ENCODE data around the gene TDRD12.
A peak's percentile ranks its signal among the peaks of the same experiment; 100 is the strongest.

Gene TDRD12

DNA sequence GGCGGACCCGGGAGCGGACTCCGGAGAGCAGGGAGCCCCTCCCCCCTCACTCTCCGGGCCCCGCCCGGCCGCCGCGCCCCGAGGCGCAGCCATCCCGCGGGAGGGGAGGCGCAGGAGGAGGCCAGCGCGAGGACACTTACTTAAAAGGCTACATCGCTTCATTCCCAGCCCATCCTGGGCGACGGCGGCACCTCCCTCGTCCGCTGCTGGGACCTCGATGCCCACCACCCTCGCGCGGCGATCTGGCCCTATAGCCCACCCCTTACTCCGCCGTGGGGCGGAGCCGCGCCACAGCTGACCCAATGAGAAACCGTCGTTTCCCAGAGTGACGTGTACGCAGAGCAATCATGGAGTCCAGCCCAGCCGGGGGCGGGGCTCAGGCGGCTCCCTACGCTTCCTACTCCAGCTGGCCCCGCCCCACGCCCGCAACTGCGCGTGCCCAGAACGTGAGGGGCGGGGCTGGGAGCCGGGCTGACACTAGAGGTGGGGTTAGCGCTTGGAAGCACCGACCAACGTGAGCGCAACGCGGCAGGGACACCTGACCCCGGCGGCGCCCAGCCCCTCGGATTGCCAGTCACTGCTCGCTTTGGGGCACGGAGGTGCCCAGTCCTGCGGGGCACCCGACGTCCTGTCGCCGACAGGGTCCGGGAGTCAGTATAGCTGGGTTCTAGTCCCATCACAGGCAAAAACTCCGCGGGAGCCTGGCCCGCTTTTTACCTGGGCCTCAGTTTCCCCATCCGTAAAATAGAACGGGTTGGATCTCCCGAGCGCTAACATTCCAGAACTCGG, 44.4 kb upstream of the TDRD12 start, which contains the start of gene ANKRD27:
TSS of gene ANKRD27 (minus strand) at position 250 of the 789 bp plus-strand sequence. CDS start 16,165 bp downstream, outside the sequence.
- H3K4me1 ChIP-seq (ENCODE audit: control insufficient read depth in 1 of 2, insufficient read depth in 1 of 2, low read depth in 1 of 2, low read length in 1 of 2), result peaks cover 40 to 50% of the 10 kb centered on the region in 2 experiments
- peak within 1 kb of the TSS; percentile 76 for H3K27ac ChIP-seq
- TF ChIP-seq, protein P1, sequence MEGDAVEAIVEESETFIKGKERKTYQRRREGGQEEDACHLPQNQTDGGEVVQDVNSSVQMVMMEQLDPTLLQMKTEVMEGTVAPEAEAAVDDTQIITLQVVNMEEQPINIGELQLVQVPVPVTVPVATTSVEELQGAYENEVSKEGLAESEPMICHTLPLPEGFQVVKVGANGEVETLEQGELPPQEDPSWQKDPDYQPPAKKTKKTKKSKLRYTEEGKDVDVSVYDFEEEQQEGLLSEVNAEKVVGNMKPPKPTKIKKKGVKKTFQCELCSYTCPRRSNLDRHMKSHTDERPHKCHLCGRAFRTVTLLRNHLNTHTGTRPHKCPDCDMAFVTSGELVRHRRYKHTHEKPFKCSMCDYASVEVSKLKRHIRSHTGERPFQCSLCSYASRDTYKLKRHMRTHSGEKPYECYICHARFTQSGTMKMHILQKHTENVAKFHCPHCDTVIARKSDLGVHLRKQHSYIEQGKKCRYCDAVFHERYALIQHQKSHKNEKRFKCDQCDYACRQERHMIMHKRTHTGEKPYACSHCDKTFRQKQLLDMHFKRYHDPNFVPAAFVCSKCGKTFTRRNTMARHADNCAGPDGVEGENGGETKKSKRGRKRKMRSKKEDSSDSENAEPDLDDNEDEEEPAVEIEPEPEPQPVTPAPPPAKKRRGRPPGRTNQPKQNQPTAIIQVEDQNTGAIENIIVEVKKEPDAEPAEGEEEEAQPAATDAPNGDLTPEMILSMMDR (IDR thresholded peaks at IDR 0.05), result peak; percentile 46
- H3K36me3 ChIP-seq, result peaks cover 4% of the 10 kb centered on the region
- H3K4me3 ChIP-seq (ENCODE audit: low read depth in 1 of 2, low read length in 1 of 2), result peak within 1 kb of the TSS; percentile 73 to 94
- H3K27me3 ChIP-seq, result peaks cover 47% of the 10 kb centered on the region
- no peaks in the 10 kb centered on the region for H3K9me3 ChIP-seq

DNA sequence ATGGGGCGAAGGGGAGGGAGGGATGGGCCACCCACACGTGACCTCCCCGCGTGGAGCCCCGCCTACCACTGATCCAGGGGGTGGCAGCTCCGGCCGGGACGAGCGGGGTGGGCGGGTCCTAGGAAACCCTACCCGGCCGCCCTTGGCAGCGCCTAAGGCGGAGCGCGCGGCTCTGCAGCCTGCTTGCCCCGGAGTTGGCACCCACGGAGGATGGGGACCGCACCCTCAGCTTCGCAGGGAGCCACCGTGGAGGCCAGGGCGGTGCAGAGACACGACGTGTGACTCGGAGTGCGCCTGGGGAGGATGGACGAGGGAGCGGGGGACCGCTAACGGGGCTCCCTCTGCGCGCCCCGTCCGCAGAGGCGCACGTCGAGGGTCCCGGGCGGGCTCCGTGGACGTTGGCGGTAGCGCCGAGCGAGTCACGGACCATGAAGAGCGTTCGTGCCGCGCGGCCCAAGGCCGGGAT, 43.8 kb upstream of the TDRD12 start, which contains the start of gene RGS9BP:
TSS of gene RGS9BP (plus strand) at position 129 of the 466 bp plus-strand sequence. CDS start 416 bp downstream, outside the sequence.
- TF ChIP-seq, protein P1 (IDR thresholded peaks at IDR 0.05), result no peak
- Histone ChIP-seq H3K9me3 (no peaks in the 10 kb centered on the region), H3K4me3 (ENCODE audit: low read depth in 1 of 2, low read length in 1 of 2) (peak within 1 kb of the TSS; percentile 73 to 94), H3K27ac (peak within 1 kb of the TSS; percentile 76), H3K4me1 (ENCODE audit: control insufficient read depth in 1 of 2, insufficient read depth in 1 of 2, low read depth in 1 of 2, low read length in 1 of 2) (peaks cover 40 to 50% of the 10 kb centered on the region in 2 experiments), H3K36me3 (peaks cover 4% of the 10 kb centered on the region), H3K27me3 (peaks cover 51% of the 10 kb centered on the region)

DNA sequence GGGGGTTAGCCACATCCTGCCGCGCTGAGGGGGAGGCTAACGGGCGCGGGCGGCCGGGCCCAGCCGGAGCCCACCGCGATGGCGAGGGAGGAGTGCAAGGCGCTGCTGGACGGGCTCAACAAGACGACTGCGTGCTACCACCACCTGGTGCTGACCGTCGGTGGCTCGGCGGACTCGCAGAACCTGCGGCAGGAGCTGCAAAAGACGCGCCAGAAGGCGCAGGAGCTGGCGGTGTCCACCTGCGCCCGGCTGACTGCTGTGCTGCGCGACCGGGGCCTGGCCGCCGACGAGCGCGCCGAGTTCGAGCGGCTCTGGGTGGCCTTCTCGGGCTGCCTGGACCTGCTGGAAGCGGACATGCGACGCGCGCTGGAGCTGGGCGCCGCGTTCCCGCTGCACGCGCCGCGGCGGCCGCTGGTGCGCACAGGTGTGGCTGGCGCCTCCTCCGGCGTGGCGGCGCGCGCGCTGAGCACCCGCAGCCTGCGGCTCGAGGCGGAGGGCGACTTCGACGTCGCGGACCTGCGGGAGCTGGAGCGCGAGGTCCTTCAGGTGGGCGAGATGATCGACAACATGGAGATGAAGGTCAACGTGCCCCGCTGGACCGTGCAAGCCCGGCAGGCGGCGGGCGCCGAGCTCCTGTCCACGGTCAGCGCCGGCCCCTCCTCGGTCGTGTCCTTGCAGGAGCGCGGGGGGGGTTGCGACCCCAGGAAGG, 43.2 kb upstream of the TDRD12 start:
- Histone ChIP-seq H3K27ac (no peak overlapping the region), H3K9me3 (no peaks in the 10 kb centered on the region), H3K4me3 (ENCODE audit: low read depth in 1 of 2, low read length in 1 of 2) (peak overlapping the region; percentile 73 to 94), H3K27me3 (peaks cover 54% of the 10 kb centered on the region), H3K4me1 (ENCODE audit: control insufficient read depth in 1 of 2, insufficient read depth in 1 of 2, low read depth in 1 of 2, low read length in 1 of 2) (peaks cover 40 to 50% of the 10 kb centered on the region in 2 experiments), H3K36me3 (peaks cover 4% of the 10 kb centered on the region)
- TF ChIP-seq, protein P1 (IDR thresholded peaks at IDR 0.05), result no peak

DNA sequence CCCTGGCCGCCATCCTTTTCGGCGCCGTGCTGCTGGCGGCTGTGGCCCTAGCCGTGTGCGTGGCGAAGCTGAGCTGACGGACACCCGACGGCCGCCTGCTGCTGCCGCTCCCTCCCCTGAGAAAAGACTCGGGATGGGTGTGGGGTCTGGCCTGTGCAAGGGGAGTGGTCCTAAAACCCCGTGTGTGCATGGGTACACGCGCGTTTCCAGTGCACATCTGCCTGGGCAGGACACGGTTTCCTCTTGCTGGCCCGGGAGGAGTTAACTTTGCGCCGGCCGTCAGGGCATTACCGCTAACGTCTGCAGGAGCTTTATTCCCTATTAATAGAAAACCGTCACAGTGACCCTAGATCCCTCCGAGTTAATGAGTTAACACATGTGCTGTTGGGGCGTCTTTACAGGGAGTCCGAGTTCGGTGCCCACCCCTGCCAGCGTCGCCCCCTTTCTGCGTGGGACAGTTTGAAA, 42.6 kb upstream of the TDRD12 start:
- peaks cover 40 to 48% of the 10 kb centered on the region in 2 experiments for H3K4me1 ChIP-seq (ENCODE audit: control insufficient read depth in 1 of 2, insufficient read depth in 1 of 2, low read depth in 1 of 2, low read length in 1 of 2)
- no peak overlapping the region for H3K27ac ChIP-seq
- peaks cover 54% of the 10 kb centered on the region for H3K27me3 ChIP-seq
- H3K36me3 ChIP-seq, result peaks cover 4% of the 10 kb centered on the region
- H3K9me3 ChIP-seq, result no peaks in the 10 kb centered on the region
- H3K4me3 ChIP-seq (ENCODE audit: low read depth in 1 of 2, low read length in 1 of 2), result peak overlapping the region; percentile 73 to 94
- TF ChIP-seq, protein P1 (IDR thresholded peaks at IDR 0.05), result no peak

DNA sequence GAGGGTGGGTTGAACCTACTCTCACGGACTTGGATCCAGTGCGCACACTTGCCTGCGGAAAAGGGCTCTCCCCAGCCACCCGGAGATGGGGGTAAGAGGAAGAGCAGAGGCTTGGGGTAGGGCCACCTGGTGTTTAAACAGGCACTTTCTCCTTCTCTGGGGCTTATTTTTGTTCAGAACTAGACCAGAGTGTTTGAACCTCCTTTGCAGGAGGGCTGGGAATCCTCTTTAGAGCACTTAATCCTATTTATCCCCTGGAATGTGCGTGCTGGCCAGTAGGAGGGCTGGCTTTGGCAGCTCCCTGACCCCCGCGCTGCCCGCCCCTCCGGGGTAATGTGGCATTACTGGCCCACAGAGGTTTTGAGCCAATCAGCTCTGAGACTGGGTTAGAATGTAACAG, 41.9 kb upstream of the TDRD12 start:
- Histone ChIP-seq H3K4me3 (ENCODE audit: low read depth in 1 of 2, low read length in 1 of 2) (no peak overlapping the region), H3K27me3 (peaks cover 54% of the 10 kb centered on the region), H3K27ac (no peak overlapping the region), H3K36me3 (peaks cover 4% of the 10 kb centered on the region), H3K9me3 (no peaks in the 10 kb centered on the region), H3K4me1 (ENCODE audit: control insufficient read depth in 1 of 2, insufficient read depth in 1 of 2, low read depth in 1 of 2, low read length in 1 of 2) (peaks cover 37 to 43% of the 10 kb centered on the region in 2 experiments)
- TF ChIP-seq, protein P1 (IDR thresholded peaks at IDR 0.05), result no peak
